Caco-2 (cell line): ENCODE data around the gene ZIC1. TPM values are rescaled to one million over a fixed set of nuclear protein-coding genes. Genes with fewer than 3 reads are reported as not detected.
A peak's percentile ranks its signal among the peaks of the same experiment; 100 is the strongest.

Experiments
- BruUV-seq: library from RNA; stranded (reverse); fragments of 400-500 nt; replicated peaks from 2 replicates; lab custom pipeline; 2021; lab: Mats Ljungman, UMichigan
- CTCF ChIA-PET: fragments of 300-600 bp; sonication (Branson Sonifier 250); formaldehyde crosslinking; loops from one replicate; lab custom pipeline; 2022; ENCODE audit warnings: antibody characterized with exemption; lab: Charles Lee
- POLR2A ChIA-PET: fragments of 300-600 bp; sonication (Branson Sonifier 250); formaldehyde crosslinking; loops from one replicate; lab custom pipeline; 2022; ENCODE audit warnings: antibody characterized with exemption; lab: Charles Lee
- DNase-seq, 2 experiments: peaks; one replicate each; pipeline versions ENCODE4 v3.0.0 to v3.0.0-alpha.2; 2020 to 2022
- H3K27me3 ChIP-seq: replicated peaks from 2 replicates; pipeline ENCODE4 v1.6.0; 2011; ENCODE audit warnings: low read length; ENCODE audit not compliant: control insufficient read depth, insufficient read depth
- H3K36me3 ChIP-seq: 2 replicates; pipeline ENCODE4 v1.5.1; 2011; ENCODE audit warnings: low read length; ENCODE audit not compliant: control insufficient read depth, insufficient read depth
- H3K4me1 ChIP-seq: fragments of 250-450 bp; sonication (Bioruptor Pico); 2 replicates; pipeline ENCODE4 v1.5.1; 2020; ENCODE audit warnings: mild to moderate bottlenecking
- H3K4me3 ChIP-seq: 2 replicates; pipeline ENCODE4 v1.5.1; 2011; ENCODE audit warnings: low read depth, mild to moderate bottlenecking, control low read depth, low read length
- H3K9me3 ChIP-seq: fragments of 250-450 bp; sonication (Bioruptor Pico); 2 replicates; pipeline ENCODE4 v1.5.1; 2020; ENCODE audit warnings: mild to moderate bottlenecking, moderate library complexity
- H3K27ac Mint-ChIP-seq: one replicate; pipeline ENCODE4 v1.8.0; 2022; ENCODE audit warnings: mixed read lengths; ENCODE audit not compliant: unreplicated experiment
- H3K27me3 Mint-ChIP-seq: one replicate; pipeline ENCODE4 v1.8.0; 2022; ENCODE audit warnings: mixed read lengths; ENCODE audit not compliant: insufficient read depth, unreplicated experiment
- H3K36me3 Mint-ChIP-seq: one replicate; pipeline ENCODE4 v1.8.0; 2022; ENCODE audit warnings: mild to moderate bottlenecking, mixed read lengths; ENCODE audit not compliant: insufficient read depth, unreplicated experiment
- H3K4me1 Mint-ChIP-seq: one replicate; pipeline ENCODE4 v1.8.0; 2022; ENCODE audit warnings: low read depth, mixed read lengths; ENCODE audit not compliant: unreplicated experiment
- H3K4me3 Mint-ChIP-seq: one replicate; pipeline ENCODE4 v1.8.0; 2022; ENCODE audit warnings: mild to moderate bottlenecking, moderate library complexity, mixed read lengths; ENCODE audit not compliant: unreplicated experiment
- H3K9me3 Mint-ChIP-seq: one replicate; pipeline ENCODE4 v1.8.0; 2022; ENCODE audit warnings: mixed read lengths; ENCODE audit not compliant: unreplicated experiment
- CTCF ChIP-seq, 2 experiments: fragments of 200-600 bp in 1 of 2; IDR thresholded peaks; 1 replicate in 1 of 2; 2 replicates in 1 of 2; pipeline versions ENCODE4 v1.5.1 to v1.8.0; 2011 to 2022; ENCODE audit warnings: antibody characterized with exemption in 1 of 2, control low read depth in 1 of 2, inconsistent platforms in 1 of 2, low read depth in 1 of 2, low read length in 1 of 2, mild to moderate bottlenecking in 1 of 2, moderate library complexity in 1 of 2; ENCODE audit not compliant: insufficient read depth in 1 of 2, severe bottlenecking in 1 of 2, unreplicated experiment in 1 of 2
- intact Hi-C: fragments of 100-400 bp; cut with micrococcal nuclease; formaldehyde crosslinking; loops from one replicate; pipeline ENCODE4 v1.10.0; 2022; ENCODE audit not compliant: unreplicated experiment
- total RNA-seq: library from RNA; stranded (reverse); gene quantifications from 2 replicates; pipeline ENCODE4 v1.2.3, GENCODE V29; 2022

Gene ZIC1
- total RNA-seq, 1 experiment from 2014 or later = not detected

GRCh38 chr3:147365196-147366115 lies 43.7 kb upstream of the ZIC1 start:
- Histone ChIP-seq H3K4me3 (no peak overlapping the region), H3K36me3 (no peaks in the 10 kb centered on the region), H3K9me3 (no peaks in the 10 kb centered on the region), H3K27me3 (no peaks in the 10 kb centered on the region), H3K4me1 (no peaks in the 10 kb centered on the region)
- ChIA-PET CTCF (no interaction called here), POLR2A (no interaction called here)
- H3K9me3 Mint-ChIP-seq = no peaks in the 10 kb centered on the region
- DNase-seq = no peak
- H3K27me3 Mint-ChIP-seq = peaks cover 9% of the 10 kb centered on the region
- peaks cover 6% of the 10 kb centered on the region for H3K4me1 Mint-ChIP-seq
- no peak for TF ChIP-seq CTCF (IDR thresholded peaks at IDR 0.05; ENCODE audit: insufficient read depth in 1 of 2, low read depth in 1 of 2, low read length in 1 of 2, severe bottlenecking in 1 of 2, unreplicated experiment in 1 of 2)
- no TSS peak for BruUV-seq
- no peaks in the 10 kb centered on the region for H3K36me3 Mint-ChIP-seq
- no peak overlapping the region for H3K27ac Mint-ChIP-seq
- H3K4me3 Mint-ChIP-seq = no peak overlapping the region
- intact Hi-C loops = no loop called here

GRCh38 chr3:147367676-147368075 lies 41.5 kb upstream of the ZIC1 start:
- no peak for DNase-seq
- Mint-ChIP-seq H3K36me3 (no peaks in the 10 kb centered on the region), H3K4me1 (peaks cover 6% of the 10 kb centered on the region), H3K4me3 (no peak overlapping the region), H3K27me3 (peaks cover 9% of the 10 kb centered on the region), H3K9me3 (no peaks in the 10 kb centered on the region), H3K27ac (no peak overlapping the region)
- H3K36me3 ChIP-seq = no peaks in the 10 kb centered on the region
- no peaks in the 10 kb centered on the region for H3K4me1 ChIP-seq
- H3K9me3 ChIP-seq = no peaks in the 10 kb centered on the region
- no TSS peak for BruUV-seq
- POLR2A ChIA-PET = no interaction called here
- no peaks in the 10 kb centered on the region for H3K27me3 ChIP-seq
- intact Hi-C loops = no loop called here
- CTCF ChIA-PET = no interaction called here
- no peak for TF ChIP-seq CTCF (IDR thresholded peaks at IDR 0.05; ENCODE audit: insufficient read depth in 1 of 2, low read depth in 1 of 2, low read length in 1 of 2, severe bottlenecking in 1 of 2, unreplicated experiment in 1 of 2)
- H3K4me3 ChIP-seq = no peak overlapping the region

GRCh38 chr3:147368151-147368550 lies 41.0 kb upstream of the ZIC1 start:
- BruUV-seq = no TSS peak
- H3K36me3 Mint-ChIP-seq = no peaks in the 10 kb centered on the region
- intact Hi-C loops = no loop called here
- no peaks in the 10 kb centered on the region for H3K9me3 Mint-ChIP-seq
- peaks cover 9% of the 10 kb centered on the region for H3K27me3 Mint-ChIP-seq
- DNase-seq = no peak
- Histone ChIP-seq H3K27me3 (no peaks in the 10 kb centered on the region), H3K9me3 (no peaks in the 10 kb centered on the region), H3K4me1 (no peaks in the 10 kb centered on the region), H3K36me3 (no peaks in the 10 kb centered on the region), H3K4me3 (no peak overlapping the region)
- ChIA-PET CTCF (no interaction called here), POLR2A (no interaction called here)
- H3K4me3 Mint-ChIP-seq = peak overlapping the region; percentile 14
- no peak overlapping the region for H3K27ac Mint-ChIP-seq
- H3K4me1 Mint-ChIP-seq = peaks cover 6% of the 10 kb centered on the region
- TF ChIP-seq CTCF (IDR thresholded peaks at IDR 0.05; ENCODE audit: insufficient read depth in 1 of 2, low read depth in 1 of 2, low read length in 1 of 2, severe bottlenecking in 1 of 2, unreplicated experiment in 1 of 2) = no peak
